PC-3 (cell line): ENCODE data around the gene TNC.

Source experiments
- EZH2phosphoT487 ChIP-seq: fragments of 300-600 bp; sonication (generic); IDR thresholded peaks from 2 replicates; pipeline ENCODE4 v1.6.1; 2018; ENCODE audit warnings: mild to moderate bottlenecking, antibody characterized with exemption, low read length, borderline replicate concordance
- TF ChIP-seq, protein P1 (sequence below): fragments of 300-600 bp; sonication (generic); conservative IDR thresholded peaks from 2 replicates; pipeline ENCODE4 v1.5.1; 2017; ENCODE audit warnings: antibody characterized with exemption, low read depth, mild to moderate bottlenecking, low read length

DNA sequence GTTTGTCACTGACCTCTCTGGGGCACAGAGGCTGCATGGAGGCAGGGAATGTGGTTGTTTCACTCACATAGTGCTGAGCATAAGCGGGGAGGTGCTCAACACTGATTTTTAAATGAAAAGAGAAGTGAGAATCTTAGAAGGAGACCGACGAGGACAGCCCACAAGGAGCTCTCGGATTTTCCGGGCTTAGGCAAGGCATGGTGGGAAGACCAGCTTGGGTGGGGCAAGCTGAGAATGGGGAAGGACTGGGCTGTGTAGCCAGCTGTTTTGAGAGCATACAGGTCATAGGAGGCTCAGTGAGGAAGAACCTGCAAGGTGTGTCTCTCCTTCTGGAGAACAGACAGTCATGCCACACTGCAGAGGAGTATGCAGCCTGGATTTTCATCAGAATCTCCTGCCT lies 101.6 kb downstream of the TNC start:
- TF ChIP-seq, protein P1, sequence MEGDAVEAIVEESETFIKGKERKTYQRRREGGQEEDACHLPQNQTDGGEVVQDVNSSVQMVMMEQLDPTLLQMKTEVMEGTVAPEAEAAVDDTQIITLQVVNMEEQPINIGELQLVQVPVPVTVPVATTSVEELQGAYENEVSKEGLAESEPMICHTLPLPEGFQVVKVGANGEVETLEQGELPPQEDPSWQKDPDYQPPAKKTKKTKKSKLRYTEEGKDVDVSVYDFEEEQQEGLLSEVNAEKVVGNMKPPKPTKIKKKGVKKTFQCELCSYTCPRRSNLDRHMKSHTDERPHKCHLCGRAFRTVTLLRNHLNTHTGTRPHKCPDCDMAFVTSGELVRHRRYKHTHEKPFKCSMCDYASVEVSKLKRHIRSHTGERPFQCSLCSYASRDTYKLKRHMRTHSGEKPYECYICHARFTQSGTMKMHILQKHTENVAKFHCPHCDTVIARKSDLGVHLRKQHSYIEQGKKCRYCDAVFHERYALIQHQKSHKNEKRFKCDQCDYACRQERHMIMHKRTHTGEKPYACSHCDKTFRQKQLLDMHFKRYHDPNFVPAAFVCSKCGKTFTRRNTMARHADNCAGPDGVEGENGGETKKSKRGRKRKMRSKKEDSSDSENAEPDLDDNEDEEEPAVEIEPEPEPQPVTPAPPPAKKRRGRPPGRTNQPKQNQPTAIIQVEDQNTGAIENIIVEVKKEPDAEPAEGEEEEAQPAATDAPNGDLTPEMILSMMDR = no peak
- TF ChIP-seq EZH2phosphoT487 = no peak
